CD4-positive, CD25-positive, alpha-beta regulatory T cell (primary cell): Measurements from ENCODE around the gene TMEM163. TPM values are rescaled to one million over a fixed set of nuclear protein-coding genes. Genes with fewer than 3 reads are reported as not detected.
"Not testable (repeated sequence)": the region's sequence is repeated elsewhere in the genome, so short reads cannot be mapped to it uniquely, and the experiment has no call there.

ENCODE experiments used
- ATAC-seq, 2 donors: fragments of 150-1000 bp; cut with Tn5 transposase; one replicate each; pipeline ENCODE4 v1.10.0; 2021; ENCODE audit warnings: low read depth in 2 of 2, moderate number of reproducible peaks in 2 of 2, moderate library complexity in 1 of 2
- DNase-seq, 3 donors: peaks; one replicate each; pipeline versions ENCODE4 v3.0.0 to v3.0.0-alpha.2; 2012 to 2022; ENCODE audit warnings: mixed read lengths in 1 of 3
- H3K27ac ChIP-seq: one replicate; pipeline ENCODE4 v1.7.0; 2013; ENCODE audit warnings: mild to moderate bottlenecking, low read length; ENCODE audit not compliant: insufficient read depth, poor library complexity, severe bottlenecking
- H3K27me3 ChIP-seq: one replicate; pipeline ENCODE4 v1.7.0; 2013; ENCODE audit warnings: low read length; ENCODE audit not compliant: control insufficient read depth, insufficient read depth
- H3K36me3 ChIP-seq: one replicate; pipeline ENCODE4 v1.7.0; 2013; ENCODE audit warnings: mild to moderate bottlenecking, low read length, moderate library complexity; ENCODE audit not compliant: control insufficient read depth, insufficient read depth
- H3K4me1 ChIP-seq: 2 replicates; pipeline ENCODE4 v1.7.0; 2013; ENCODE audit warnings: mild to moderate bottlenecking, low read length; ENCODE audit not compliant: insufficient read depth, control insufficient read depth, poor library complexity, severe bottlenecking
- H3K4me3 ChIP-seq: one replicate; pipeline ENCODE4 v1.7.0; 2013; ENCODE audit warnings: low read depth, mild to moderate bottlenecking, low read length, moderate library complexity
- H3K9me3 ChIP-seq, 2 experiments: 1 replicate in 1 of 2; 2 replicates in 1 of 2; pipeline ENCODE4 v1.7.0; 2013; ENCODE audit warnings: low read length in 2 of 2, mild to moderate bottlenecking in 1 of 2, moderate library complexity in 1 of 2; ENCODE audit not compliant: control insufficient read depth in 2 of 2
- H3K27ac Mint-ChIP-seq, 3 donors: one replicate each; pipeline ENCODE4 v1.8.0; 2020 to 2022; ENCODE audit warnings: mild to moderate bottlenecking in 3 of 3, mixed read lengths in 3 of 3, moderate library complexity in 2 of 3
- H3K27me3 Mint-ChIP-seq: one replicate; pipeline ENCODE4 v1.8.0; 2022; ENCODE audit warnings: mild to moderate bottlenecking, mixed read lengths
- H3K36me3 Mint-ChIP-seq: one replicate; pipeline ENCODE4 v1.8.0; 2020; ENCODE audit warnings: mixed read lengths
- H3K4me1 Mint-ChIP-seq, 4 donors: one replicate each; pipeline ENCODE4 v1.8.0; 2020 to 2022; ENCODE audit warnings: mixed read lengths in 4 of 4, mild to moderate bottlenecking in 1 of 4
- H3K4me3 Mint-ChIP-seq, 4 donors: one replicate each; pipeline ENCODE4 v1.8.0; 2020 to 2022; ENCODE audit warnings: mild to moderate bottlenecking in 4 of 4, mixed read lengths in 4 of 4, moderate library complexity in 3 of 4
- H3K9me3 Mint-ChIP-seq, 7 donors: one replicate each; pipeline ENCODE4 v1.8.0; 2020 to 2022; ENCODE audit warnings: mixed read lengths in 7 of 7, mild to moderate bottlenecking in 3 of 7, moderate library complexity in 2 of 7
- polyA plus RNA-seq, 4 donors: library from polyadenylated mRNA; unstranded; fragments of 300-500 nt; fragmentation: Illumina TruSeq; gene quantifications; one replicate each; pipeline ENCODE4 v1.2.3, GENCODE V29; 2021
- total RNA-seq: library from RNA; stranded (reverse); gene quantifications from one replicate; pipeline ENCODE4 v1.2.3, GENCODE V29; 2022

Gene TMEM163
- total and polyA plus RNA-seq, 5 donors from 2014 or later = 0.08 to 1.0 (median 0.33) TPM

GRCh38 chr2:134659724-134660123 is 59.1 kb downstream of the TMEM163 start:
- Mint-ChIP-seq H3K27ac (peak overlapping the region in 2 of 3 donors; percentile 27 to 59), H3K4me1 (peaks cover 2 to 30% (median 16%) of the 10 kb centered on the region in 4 donors)

GRCh38 chr2:134657650-134658250 is 61.0 kb downstream of the TMEM163 start:
- no peaks in the 10 kb centered on the region for H3K9me3 ChIP-seq
- Mint-ChIP-seq H3K4me1 (peaks cover 2 to 26% (median 14%) of the 10 kb centered on the region in 4 donors), H3K4me3 (peak overlapping the region in 1 of 4 donors; percentile 32), H3K9me3 (peaks cover 0 to 2% (median 0%) of the 10 kb centered on the region in 7 donors), H3K36me3 (no peaks in the 10 kb centered on the region), H3K27me3 (no peaks in the 10 kb centered on the region), H3K27ac (no peak overlapping the region)
- H3K27ac ChIP-seq = no peak overlapping the region
- DNase-seq (peak in 2 of 3 donors; percentile 16 to 24), ATAC-seq (no peak)
- no peaks in the 10 kb centered on the region for H3K36me3 ChIP-seq
- no peaks in the 10 kb centered on the region for H3K27me3 ChIP-seq
- H3K4me3 ChIP-seq = no peak overlapping the region
- peaks cover 5% of the 10 kb centered on the region for H3K4me1 ChIP-seq

More at GRCh38 chr2:134659724-134660123, 59.1 kb downstream of the TMEM163 start:
- H3K4me1 ChIP-seq = peaks cover 6% of the 10 kb centered on the region
- no peaks in the 10 kb centered on the region for H3K27me3 Mint-ChIP-seq
- H3K36me3 ChIP-seq = no peaks in the 10 kb centered on the region
- no peaks in the 10 kb centered on the region for H3K36me3 Mint-ChIP-seq
- H3K9me3 Mint-ChIP-seq = peaks cover 0 to 2% (median 0%) of the 10 kb centered on the region in 7 donors
- H3K27me3 ChIP-seq = no peaks in the 10 kb centered on the region
- DNase-seq = no peak
- no peaks in the 10 kb centered on the region for H3K9me3 ChIP-seq
- H3K27ac ChIP-seq = no peak overlapping the region
- no peak overlapping the region for H3K4me3 ChIP-seq
- no peak overlapping the region for H3K4me3 Mint-ChIP-seq
- no peak for ATAC-seq

GRCh38 chr2:134656391-134656790 is 62.4 kb downstream of the TMEM163 start:
- not testable (repeated sequence) for H3K4me1 ChIP-seq, H3K27me3 ChIP-seq, H3K36me3 ChIP-seq, DNase-seq, H3K36me3 Mint-ChIP-seq, H3K27me3 Mint-ChIP-seq, ATAC-seq, H3K27ac ChIP-seq, H3K9me3 ChIP-seq, H3K4me3 ChIP-seq, H3K9me3 Mint-ChIP-seq
- Mint-ChIP-seq H3K4me1 (peaks cover 2 to 26% (median 14%) of the 10 kb centered on the region in 4 donors), H3K27ac (peak overlapping the region in 1 of 3 donors; percentile 60), H3K4me3 (peak overlapping the region in 2 of 4 donors; percentile 44 to 66)

GRCh38 chr2:134648586-134648985 is 70.2 kb downstream of the TMEM163 start:
- no peak overlapping the region for H3K4me3 Mint-ChIP-seq
- Histone ChIP-seq H3K27ac (no peak overlapping the region), H3K36me3 (no peaks in the 10 kb centered on the region), H3K27me3 (peaks cover 3% of the 10 kb centered on the region), H3K9me3 (peaks cover 0 to 2% of the 10 kb centered on the region in 2 experiments), H3K4me3 (no peak overlapping the region), H3K4me1 (no peaks in the 10 kb centered on the region)
- H3K9me3 Mint-ChIP-seq = peaks cover 0 to 1% (median 0%) of the 10 kb centered on the region in 7 donors
- H3K36me3 Mint-ChIP-seq = no peaks in the 10 kb centered on the region
- ATAC-seq (no peak), DNase-seq (no peak)
- H3K27ac Mint-ChIP-seq = no peak overlapping the region
- H3K27me3 Mint-ChIP-seq = peaks cover 9% of the 10 kb centered on the region
- H3K4me1 Mint-ChIP-seq = no peaks in the 10 kb centered on the region

GRCh38 chr2:134647607-134648256 is 71.1 kb downstream of the TMEM163 start:
- peaks cover 3% of the 10 kb centered on the region for H3K27me3 ChIP-seq
- H3K4me3 ChIP-seq = no peak overlapping the region
- no peak for DNase-seq
- H3K27me3 Mint-ChIP-seq = peaks cover 9% of the 10 kb centered on the region
- H3K4me1 Mint-ChIP-seq = peaks cover 0 to 5% (median 0%) of the 10 kb centered on the region in 4 donors
- no peaks in the 10 kb centered on the region for H3K36me3 ChIP-seq
- no peaks in the 10 kb centered on the region for H3K36me3 Mint-ChIP-seq
- no peak overlapping the region for H3K4me3 Mint-ChIP-seq
- no peaks in the 10 kb centered on the region for H3K4me1 ChIP-seq
- H3K9me3 ChIP-seq = peaks cover 0 to 2% of the 10 kb centered on the region in 2 experiments
- H3K27ac ChIP-seq = no peak overlapping the region
- H3K27ac Mint-ChIP-seq = no peak overlapping the region
- no peak for ATAC-seq
- peaks cover 0 to 2% (median 0%) of the 10 kb centered on the region in 7 donors for H3K9me3 Mint-ChIP-seq

GRCh38 chr2:134642938-134643337 is 75.9 kb downstream of the TMEM163 start:
- DNase-seq (no peak), ATAC-seq (no peak)
- Histone ChIP-seq H3K4me3 (no peak overlapping the region), H3K36me3 (no peaks in the 10 kb centered on the region), H3K4me1 (no peaks in the 10 kb centered on the region), H3K27me3 (no peaks in the 10 kb centered on the region), H3K9me3 (no peaks in the 10 kb centered on the region), H3K27ac (no peak overlapping the region)
- Mint-ChIP-seq H3K4me1 (peaks cover 0 to 8% (median 2%) of the 10 kb centered on the region in 4 donors), H3K27ac (no peak overlapping the region), H3K36me3 (no peaks in the 10 kb centered on the region), H3K4me3 (no peak overlapping the region), H3K27me3 (no peaks in the 10 kb centered on the region), H3K9me3 (peaks cover 0 to 4% (median 0%) of the 10 kb centered on the region in 7 donors)

GRCh38 chr2:134640494-134640893 is 78.3 kb downstream of the TMEM163 start:
- H3K4me1 ChIP-seq = no peaks in the 10 kb centered on the region
- Mint-ChIP-seq H3K36me3 (no peaks in the 10 kb centered on the region), H3K9me3 (peaks cover 0 to 4% (median 0%) of the 10 kb centered on the region in 7 donors), H3K4me1 (peaks cover 0 to 8% (median 2%) of the 10 kb centered on the region in 4 donors), H3K4me3 (no peak overlapping the region), H3K27ac (peak overlapping the region in 1 of 3 donors; percentile 16), H3K27me3 (peaks cover 5% of the 10 kb centered on the region)
- no peaks in the 10 kb centered on the region for H3K36me3 ChIP-seq
- no peaks in the 10 kb centered on the region for H3K9me3 ChIP-seq
- H3K27me3 ChIP-seq = no peaks in the 10 kb centered on the region
- DNase-seq (no peak), ATAC-seq (no peak)
- H3K4me3 ChIP-seq = no peak overlapping the region
- no peak overlapping the region for H3K27ac ChIP-seq
